MM.1S (cell line): ENCODE results near the gene CRB1.

Experiments used
- EZH2 ChIP-seq: fragments of 300-600 bp; sonication (generic); optimal IDR thresholded peaks from 2 replicates; pipeline ENCODE3; 2017; ENCODE audit warnings: low read depth, mild to moderate bottlenecking, antibody characterized with exemption, low read length, mixed read lengths
- TF ChIP-seq, protein P1 (sequence below): fragments of 300-600 bp; sonication (generic); IDR thresholded peaks from 2 replicates; pipeline ENCODE4 v1.5.1; 2016; ENCODE audit warnings: antibody characterized with exemption, low read length, mixed read lengths

DNA sequence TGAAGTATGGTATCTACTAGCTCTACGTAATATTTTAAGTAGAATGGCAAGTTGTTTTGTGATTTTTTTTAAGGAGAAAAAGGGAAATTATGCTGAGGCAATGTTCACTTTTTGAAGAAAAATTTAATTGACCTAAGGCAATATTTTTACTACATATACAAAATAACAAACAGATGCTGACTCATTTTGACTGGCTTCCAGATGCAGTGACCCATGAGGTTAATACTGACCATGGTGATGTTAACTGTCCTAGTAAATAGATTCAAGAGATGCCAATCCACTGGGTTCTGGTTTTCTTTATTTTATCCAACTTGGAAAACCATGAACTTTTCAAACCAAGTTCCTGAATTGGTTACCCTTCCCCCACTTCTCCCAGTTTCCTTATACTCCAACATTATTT is 154.9 kb downstream of the CRB1 start:
- TF ChIP-seq, protein P1, sequence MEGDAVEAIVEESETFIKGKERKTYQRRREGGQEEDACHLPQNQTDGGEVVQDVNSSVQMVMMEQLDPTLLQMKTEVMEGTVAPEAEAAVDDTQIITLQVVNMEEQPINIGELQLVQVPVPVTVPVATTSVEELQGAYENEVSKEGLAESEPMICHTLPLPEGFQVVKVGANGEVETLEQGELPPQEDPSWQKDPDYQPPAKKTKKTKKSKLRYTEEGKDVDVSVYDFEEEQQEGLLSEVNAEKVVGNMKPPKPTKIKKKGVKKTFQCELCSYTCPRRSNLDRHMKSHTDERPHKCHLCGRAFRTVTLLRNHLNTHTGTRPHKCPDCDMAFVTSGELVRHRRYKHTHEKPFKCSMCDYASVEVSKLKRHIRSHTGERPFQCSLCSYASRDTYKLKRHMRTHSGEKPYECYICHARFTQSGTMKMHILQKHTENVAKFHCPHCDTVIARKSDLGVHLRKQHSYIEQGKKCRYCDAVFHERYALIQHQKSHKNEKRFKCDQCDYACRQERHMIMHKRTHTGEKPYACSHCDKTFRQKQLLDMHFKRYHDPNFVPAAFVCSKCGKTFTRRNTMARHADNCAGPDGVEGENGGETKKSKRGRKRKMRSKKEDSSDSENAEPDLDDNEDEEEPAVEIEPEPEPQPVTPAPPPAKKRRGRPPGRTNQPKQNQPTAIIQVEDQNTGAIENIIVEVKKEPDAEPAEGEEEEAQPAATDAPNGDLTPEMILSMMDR: no peak
- no peak for TF ChIP-seq EZH2
